OCI-LY7 (cell line): ENCODE results near the gene GDE1.

Source experiments
- EZH2phosphoT487 ChIP-seq: fragments of 200-600 bp; sonication (generic); IDR thresholded peaks from 2 replicates; pipeline ENCODE4 v1.6.1; 2018; ENCODE audit warnings: low read depth, borderline replicate concordance, mild to moderate bottlenecking, mixed run types, antibody characterized with exemption, low read length, moderate library complexity, mixed read lengths
- TF ChIP-seq, protein P1 (sequence below): fragments of 200-600 bp; sonication (generic); conservative IDR thresholded peaks from 2 replicates; pipeline ENCODE4 v1.5.1; 2014; ENCODE audit warnings: mild to moderate bottlenecking, antibody characterized with exemption, low read length, moderate library complexity, mixed read lengths

DNA sequence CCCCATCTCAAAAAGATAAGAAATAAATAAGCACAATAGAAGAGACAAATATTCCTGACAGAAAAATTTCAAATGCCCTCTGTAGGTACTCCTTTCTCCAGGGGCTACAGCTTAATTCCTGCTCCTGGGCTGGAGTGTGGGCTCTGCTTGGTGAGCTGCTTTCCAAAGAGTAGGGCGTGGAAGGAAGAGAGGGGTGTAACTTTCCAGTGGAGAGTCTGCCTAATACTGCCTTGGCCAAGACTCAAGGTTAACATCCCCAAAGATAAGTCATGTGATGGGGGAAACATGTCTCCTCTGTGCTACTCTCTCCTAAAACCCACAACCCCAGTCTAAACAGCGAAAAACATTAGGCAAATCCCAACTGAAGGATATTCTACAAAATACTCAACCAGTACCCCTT lies 61.5 kb downstream of the GDE1 start:
- no peak for TF ChIP-seq EZH2phosphoT487
- TF ChIP-seq, protein P1, sequence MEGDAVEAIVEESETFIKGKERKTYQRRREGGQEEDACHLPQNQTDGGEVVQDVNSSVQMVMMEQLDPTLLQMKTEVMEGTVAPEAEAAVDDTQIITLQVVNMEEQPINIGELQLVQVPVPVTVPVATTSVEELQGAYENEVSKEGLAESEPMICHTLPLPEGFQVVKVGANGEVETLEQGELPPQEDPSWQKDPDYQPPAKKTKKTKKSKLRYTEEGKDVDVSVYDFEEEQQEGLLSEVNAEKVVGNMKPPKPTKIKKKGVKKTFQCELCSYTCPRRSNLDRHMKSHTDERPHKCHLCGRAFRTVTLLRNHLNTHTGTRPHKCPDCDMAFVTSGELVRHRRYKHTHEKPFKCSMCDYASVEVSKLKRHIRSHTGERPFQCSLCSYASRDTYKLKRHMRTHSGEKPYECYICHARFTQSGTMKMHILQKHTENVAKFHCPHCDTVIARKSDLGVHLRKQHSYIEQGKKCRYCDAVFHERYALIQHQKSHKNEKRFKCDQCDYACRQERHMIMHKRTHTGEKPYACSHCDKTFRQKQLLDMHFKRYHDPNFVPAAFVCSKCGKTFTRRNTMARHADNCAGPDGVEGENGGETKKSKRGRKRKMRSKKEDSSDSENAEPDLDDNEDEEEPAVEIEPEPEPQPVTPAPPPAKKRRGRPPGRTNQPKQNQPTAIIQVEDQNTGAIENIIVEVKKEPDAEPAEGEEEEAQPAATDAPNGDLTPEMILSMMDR = no peak
